DMS53 treated with DMSO at 0.1 percent for 48 hours (cell line): ENCODE data around the gene OR2A14.
"Not testable (repeated sequence)": the region's sequence is repeated elsewhere in the genome, so short reads cannot be mapped to it uniquely, and the experiment has no call there.

Experiments
- DNase-seq: peaks from one replicate; lab custom pipeline; 2025; ENCODE audit not compliant: unreplicated experiment; lab: John Stamatoyannopoulos, UW

Gene OR2A14, protein sequence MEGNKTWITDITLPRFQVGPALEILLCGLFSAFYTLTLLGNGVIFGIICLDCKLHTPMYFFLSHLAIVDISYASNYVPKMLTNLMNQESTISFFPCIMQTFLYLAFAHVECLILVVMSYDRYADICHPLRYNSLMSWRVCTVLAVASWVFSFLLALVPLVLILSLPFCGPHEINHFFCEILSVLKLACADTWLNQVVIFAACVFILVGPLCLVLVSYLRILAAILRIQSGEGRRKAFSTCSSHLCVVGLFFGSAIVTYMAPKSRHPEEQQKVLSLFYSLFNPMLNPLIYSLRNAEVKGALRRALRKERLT

DNA sequence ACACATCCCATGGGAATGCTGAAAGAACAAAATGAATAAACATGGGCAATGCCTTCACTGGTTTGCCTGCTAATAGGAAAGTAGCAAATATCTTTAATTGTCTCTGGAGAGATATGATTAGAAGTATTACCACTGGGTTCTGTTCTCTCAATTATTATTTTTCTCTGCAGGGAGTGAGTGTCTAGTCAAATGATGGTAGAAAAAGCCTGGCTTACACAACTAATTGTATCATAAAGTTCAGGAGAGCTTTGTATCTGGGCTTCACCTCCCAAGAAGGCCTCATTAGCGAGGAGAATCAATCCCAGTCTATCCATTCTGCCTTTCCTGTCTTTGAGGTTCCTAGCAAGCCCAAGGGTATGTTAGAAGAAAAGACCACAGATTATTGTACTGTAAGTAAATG is at the start of gene OR2A14:
Gene OR2A14 (plus strand): TSS at position 301 of the 400 bp plus-strand sequence. CDS start 5,937 bp downstream, outside the sequence.
- no peak for DNase-seq

DNA sequence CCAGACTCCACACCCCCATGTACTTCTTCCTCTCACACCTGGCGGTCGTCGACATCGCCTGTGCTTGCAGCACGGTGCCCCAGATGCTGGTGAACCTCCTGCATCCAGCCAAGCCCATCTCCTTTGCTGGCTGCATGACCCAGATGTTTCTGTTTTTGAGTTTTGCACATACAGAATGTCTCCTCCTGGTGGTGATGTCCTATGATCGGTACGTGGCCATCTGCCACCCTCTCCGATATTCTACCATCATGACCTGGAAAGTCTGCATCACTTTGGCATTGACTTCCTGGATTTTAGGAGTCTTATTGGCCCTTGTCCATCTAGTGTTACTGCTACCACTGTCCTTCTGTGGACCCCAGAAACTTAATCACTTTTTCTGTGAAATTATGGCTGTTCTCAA is 48.6 kb upstream of the OR2A14 start:
- DNase-seq: no peak

DNA sequence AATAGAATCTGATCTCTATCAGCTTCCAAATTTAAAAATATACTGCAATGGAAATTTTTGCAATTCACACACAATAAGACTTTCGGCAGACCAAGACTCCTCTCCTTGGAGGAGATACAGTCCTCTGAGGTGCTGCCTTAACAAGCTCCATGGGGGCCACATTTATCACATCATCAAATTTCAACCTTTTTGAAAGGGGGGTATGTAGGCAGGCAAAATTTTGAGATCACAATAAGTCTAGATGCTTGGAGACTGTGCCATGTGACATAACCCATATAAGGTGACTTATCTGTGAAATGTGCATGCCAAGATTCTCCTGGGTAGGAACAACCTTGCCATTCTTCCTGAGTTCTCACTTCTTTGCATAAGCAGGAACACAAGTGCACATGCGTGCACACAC is 37.0 kb upstream of the OR2A14 start, which contains the start of gene OR2A12:
Gene OR2A12 (plus strand): TSS at position 301 of the 400 bp plus-strand sequence. CDS start 8,830 bp downstream, outside the sequence.
- DNase-seq: no peak

DNA sequence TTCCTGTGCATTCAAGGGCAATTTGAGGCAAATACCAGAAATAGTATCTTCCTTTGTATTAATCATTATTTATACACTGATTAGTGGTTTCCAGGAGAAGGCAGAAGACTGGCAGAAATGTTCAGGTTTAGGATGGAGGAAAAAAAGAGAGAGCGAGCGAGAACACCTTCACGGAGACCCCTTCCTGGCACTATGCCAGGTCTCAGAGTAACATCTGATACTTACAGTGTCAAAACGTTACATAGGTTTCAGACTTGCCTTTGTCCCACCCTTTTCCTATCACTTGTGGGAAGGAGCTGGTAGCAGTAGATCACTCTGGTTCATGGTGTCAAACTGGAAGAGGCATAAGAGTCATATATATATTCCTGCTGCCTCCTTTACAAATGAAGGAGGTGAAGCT is 36.2 kb upstream of the OR2A14 start:
- DNase-seq: no peak

DNA sequence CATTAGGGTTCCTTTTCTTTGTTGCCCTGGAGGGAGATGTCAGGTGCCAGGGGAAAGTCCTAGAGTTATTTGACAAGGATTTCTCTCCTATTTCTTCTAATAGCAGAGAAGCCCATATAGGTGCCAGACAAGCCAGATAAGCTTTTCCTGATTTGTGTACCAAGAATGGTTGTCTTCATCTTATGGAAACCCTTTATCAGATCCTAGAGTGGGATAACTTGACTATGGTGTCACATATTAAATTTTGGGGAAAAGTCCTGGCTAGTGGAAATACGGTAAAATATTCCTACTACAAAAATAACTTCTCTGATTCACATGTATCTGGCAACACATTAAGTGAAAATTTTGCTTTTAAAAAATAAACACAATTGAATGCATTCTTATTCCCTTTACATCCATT is 35.7 kb upstream of the OR2A14 start:
- no peak for DNase-seq

DNA sequence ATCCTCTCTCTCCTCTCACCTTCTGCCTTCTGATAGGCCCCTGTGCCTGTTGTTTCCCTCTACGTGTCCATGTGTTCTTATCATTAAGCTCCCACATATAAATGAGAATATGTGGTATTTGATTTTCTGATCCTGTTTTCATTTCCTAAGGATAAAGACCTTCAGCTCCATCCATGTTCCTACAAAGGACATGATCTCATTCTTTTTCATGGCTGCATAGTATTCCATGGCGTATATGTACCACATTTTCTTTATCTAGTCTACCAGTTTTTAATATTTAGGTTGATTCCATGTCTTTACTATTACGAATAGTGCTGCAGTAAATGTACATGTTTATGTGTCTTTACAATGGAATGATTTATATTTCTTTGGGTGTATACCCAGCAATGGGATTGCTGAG is 32.3 kb upstream of the OR2A14 start:
- no peak for DNase-seq

DNA sequence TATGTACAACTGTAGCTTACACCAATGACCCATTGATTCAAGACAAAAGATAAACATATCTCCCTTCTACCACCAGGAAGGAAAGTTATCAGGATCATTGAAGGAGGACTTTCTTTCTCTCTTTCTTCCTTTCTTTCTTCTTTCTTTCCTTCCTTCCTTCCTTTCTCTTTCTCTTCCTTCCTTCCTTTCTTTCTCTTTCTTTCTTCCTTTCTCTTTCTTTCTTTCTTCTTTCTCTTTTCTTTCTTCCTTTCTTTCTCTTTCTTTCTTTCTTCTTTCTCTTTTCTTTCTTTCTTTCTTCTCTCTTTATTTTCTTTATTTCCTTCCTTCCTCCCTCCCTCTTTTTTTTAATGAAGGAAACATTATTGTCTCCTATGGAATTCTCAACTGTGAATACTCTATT is 24.2 kb upstream of the OR2A14 start:
- DNase-seq: no peak

DNA sequence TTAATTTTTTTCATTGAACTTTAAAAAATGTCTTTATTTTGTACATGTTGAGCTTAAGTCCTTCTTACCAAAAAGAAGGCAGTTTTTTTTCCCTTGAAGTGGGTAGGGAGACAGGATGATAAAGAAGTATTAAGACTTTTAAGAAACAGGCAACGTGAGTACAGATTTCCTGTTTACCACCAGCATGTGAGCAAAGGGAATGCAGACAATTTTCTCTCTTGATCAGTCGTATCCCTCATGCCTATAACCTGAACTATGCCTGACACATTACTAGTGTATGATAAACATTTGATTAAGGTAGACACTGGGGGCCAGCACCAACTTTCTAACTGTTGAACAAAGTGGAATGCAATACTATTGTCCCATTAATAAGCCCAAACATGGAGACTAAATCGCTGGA is 22.4 kb upstream of the OR2A14 start:
- DNase-seq: no peak

DNA sequence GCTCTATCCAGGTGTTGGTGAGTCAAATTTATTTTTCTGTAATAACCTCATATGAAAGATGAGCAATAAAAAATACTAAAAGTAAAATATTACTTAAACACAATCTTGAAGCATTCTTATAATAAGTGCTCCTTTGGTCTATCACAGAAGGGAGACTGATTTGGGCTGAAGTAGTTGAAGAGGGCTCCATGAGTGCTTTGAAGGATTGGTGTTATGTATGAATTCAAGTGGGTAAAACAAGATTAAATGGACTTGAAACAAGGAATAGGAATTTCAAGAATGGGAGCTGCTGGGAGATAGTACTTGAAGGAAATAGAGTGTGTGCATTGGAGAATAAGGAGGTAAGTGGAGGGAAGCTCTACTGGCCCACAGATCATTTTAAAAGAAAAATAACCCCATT is 20.9 kb upstream of the OR2A14 start:
- no peak for DNase-seq

DNA sequence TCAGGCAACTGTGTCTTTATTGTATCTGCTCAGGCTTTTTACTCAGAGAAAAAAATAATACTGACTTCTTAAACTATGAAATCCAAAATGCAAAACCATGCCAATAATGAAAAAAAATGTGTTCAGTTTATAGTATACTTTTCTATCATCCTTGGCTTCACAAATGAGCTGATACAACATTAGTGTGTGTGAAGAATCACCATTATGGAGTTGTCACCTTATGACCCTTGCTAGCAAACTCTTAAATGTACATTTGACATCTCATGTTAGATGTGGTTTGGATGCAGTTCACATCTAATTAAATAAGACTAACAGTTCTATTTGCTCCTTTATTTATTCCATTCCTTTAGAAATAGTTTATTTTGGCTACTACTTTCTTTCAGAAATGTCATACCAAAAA is 17.8 kb upstream of the OR2A14 start:
- no peak for DNase-seq

DNA sequence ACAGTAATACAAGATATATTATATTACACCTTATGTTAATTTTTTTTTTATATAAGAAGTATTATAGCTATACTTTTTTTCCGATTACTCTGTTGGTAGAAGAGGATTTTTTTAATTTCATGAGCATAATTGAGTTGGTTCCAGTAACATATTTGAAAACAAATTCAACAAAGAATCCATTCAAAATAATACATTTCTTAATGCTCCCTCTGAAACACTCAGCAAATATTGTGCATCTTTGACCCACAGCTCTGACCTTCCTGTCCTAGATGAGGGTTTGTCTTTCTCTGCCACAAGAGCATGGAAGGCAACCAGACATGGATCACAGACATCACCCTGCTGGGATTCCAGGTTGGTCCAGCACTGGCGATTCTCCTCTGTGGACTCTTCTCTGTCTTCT is 13.7 kb upstream of the OR2A14 start, which contains the start of gene OR2A2:
Gene OR2A2 (plus strand): TSS at position 301 of the 400 bp plus-strand sequence. CDS start 0 bp downstream, at position 301.
- DNase-seq: no peak

DNA sequence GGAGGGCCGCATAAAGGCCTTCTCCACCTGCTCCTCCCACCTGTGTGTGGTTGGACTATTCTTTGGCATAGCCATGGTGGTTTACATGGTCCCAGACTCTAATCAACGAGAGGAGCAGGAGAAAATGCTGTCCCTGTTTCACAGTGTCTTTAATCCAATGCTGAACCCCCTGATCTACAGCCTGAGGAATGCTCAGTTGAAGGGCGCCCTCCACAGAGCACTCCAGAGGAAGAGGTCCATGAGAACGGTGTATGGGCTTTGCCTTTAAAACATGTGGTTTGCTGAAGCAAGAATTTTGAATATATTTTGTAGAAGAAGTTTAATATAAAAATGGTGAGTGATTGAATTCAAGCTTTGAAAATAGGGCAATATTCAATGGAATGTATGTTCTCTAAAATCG is 12.7 kb upstream of the OR2A14 start:
- no peak for DNase-seq

DNA sequence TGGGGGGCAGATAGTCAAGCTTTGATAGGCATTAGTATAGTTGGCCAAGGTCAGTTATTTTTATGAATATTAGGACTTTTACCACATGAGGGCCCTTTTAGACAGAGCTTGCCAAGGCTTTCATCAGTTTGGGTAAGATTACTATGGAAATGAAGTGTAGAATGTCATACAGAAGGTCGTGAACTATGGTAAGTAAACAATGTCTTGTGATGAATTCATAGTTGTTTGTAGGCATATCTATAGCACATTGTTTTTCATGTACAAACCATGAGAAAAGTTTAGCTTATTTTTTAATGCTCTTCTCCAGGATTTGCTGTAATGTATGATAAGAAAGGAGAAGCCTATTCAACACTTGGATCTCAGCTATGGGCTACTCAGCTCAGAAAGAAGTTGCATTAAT is 9.3 kb upstream of the OR2A14 start:
- no peak for DNase-seq

DNA sequence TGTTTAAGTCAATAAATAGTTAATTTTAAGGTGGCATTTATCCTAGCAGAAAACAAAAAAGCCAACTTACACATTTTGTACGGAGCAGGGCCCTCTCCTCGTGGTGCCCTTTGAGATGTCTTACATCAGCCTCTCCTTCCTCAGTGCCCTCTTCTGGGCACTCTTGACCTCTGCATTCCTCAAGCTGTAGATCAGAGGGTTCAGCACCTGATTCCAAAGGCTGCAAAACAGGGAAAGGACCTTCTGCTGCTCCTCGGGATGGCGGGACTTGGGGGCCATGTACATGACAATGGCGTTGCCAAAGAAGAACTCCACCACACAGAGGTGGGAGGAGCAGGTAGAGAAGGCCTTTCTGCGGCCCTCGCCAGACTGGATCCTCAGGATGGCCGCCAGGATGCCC is 4.6 kb upstream of the OR2A14 start:
- DNase-seq: no peak

DNA sequence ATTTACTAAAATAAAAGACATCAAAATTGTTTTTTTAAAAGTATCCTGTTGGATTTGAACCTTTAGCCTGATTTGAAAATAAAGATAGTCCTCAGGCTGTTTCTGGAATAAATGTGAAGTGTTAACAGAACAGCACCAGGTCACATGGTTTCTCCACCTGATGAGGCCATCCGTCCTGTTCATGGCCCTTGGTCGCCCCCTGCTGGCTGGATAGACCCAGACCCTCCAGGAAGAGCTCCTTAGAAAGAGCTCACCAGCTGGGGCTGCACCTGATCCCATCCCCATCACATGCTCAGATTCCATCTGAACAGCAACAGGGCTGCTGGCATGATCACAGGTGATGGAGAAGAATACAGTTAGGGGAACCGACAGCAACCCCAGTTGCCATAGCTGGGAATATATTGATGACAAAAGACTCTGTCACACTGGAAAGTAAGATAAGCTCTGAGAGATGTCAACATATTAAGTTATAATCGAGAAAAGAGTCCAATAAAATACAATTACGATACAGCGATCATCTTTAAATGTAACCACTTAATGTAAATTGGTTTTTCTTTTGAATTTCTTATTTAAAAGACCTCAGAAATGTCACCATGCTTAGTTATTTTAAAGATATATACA is 4.8 kb downstream of the OR2A14 start:
- DNase-seq: peak; percentile 83

DNA sequence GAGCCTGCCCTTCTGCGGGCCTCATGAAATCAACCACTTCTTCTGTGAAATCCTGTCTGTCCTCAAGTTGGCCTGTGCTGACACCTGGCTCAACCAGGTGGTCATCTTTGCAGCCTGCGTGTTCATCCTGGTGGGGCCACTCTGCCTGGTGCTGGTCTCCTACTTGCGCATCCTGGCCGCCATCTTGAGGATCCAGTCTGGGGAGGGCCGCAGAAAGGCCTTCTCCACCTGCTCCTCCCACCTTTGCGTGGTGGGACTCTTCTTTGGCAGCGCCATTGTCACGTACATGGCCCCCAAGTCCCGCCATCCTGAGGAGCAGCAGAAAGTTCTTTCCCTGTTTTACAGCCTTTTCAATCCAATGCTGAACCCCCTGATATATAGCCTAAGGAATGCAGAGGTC is 6.6 kb downstream of the OR2A14 start:
- DNase-seq: not testable (repeated sequence)

DNA sequence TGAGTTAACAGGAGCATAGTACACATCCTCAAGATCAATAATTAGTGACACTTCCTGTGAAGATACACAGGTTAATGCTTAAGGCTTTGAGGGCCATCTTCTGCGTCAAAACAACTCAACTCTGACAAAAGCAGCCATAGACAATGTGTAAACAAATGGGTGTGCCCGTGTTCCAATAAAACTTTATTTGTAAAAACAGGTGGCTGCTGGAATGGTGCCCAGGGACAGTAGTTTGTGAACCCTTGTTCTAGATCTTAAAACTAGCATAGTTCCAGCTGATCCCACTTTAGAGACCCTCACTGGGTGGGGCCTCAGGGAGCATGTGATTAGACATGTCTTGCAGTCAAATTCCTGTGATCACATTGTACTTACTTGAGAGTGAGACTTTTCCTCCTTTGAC is 7.8 kb downstream of the OR2A14 start:
- DNase-seq: no peak

DNA sequence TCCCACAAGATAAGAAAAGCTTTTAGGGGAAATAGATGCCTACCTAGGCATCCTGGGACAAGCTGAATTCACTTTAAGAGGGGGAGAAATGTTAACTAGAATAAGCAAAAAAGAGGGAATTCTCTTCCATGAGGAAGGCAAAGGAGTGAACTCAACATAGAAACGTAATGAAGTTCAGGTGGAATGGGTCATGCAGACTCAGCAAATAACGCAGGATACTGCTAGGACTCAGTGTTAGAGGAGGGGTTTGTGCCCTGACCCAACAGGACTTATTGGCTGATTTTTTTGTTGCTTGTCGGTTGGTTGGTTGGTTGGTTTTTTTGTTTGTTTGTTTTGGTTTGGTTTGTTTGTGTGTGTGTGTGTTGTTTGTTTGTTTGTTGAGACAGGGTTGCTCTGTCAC is 9.3 kb downstream of the OR2A14 start:
- no peak for DNase-seq

DNA sequence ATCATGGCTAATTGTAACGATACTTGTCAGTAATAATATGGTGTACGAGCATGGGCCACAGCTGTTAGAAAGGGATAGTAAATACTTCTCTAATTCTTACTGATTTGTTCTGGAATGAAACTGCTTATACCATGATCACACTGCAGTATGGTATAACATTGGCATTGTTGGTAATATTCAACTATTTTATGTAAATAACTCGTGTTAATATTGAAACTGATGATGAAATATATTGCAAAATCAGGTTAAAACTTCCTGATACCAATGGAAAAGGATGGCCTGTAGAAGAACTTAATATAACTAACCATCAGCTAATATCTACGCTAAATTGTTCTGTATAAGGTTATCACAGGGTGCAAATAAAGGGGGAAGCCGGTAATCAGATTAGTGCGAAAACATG is 10.3 kb downstream of the OR2A14 start:
- DNase-seq: no peak

DNA sequence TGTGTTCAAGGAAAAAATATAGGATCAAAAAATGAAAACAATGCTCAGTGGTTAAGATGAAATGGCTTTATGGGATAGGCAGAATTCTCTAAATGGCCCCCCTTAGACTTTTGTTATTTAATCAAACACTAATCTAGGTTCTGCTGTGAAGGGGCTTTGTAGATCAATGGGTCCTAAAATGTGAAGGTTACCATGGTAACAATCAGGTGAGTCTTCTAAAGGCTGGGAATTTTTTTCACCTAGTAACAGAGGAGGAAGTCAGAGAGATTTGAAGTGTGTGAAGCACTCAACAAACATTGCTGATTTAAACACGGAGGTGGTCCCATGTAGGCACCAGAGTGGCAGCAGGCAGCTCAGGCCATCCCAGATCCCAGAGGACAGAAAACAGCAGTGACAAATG is 11.1 kb downstream of the OR2A14 start:
- no peak for DNase-seq

DNA sequence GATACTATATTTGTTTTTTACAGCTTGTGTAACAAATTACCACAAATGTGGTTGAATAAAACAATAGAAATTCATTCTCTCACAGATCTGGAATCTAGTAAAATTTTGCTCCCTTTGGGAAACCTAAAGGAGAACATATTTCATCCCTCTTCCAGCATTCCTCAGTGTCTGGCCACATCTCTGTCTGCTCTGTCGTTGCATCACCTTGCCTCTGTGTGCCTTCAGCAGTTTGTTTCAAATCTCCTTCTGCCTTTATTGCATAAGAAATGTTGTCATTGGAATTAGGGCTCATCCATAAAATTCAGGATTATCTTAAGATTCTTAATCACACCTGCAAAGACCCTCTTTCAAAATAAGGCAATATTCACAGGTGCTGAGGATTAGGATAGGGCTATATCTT is 14.5 kb downstream of the OR2A14 start:
- no peak for DNase-seq

DNA sequence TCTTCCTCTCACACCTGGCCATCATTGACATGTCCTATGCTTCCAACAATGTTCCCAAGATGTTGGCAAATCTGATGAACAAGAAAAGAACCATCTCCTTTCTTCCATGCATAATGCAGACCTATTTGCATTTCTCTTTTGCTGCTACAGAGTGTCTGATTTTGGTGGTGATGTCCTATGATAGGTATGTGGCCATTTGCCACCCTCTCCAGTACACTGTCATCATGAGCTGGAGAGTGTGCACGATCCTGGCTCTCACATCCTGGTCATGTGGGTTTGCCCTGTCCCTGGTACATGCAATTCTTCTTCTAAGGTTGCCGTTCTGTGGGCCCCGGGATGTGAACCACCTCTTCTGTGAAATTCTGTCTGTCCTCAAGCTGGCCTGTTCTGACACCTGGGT is 19.2 kb downstream of the OR2A14 start:
- no peak for DNase-seq

DNA sequence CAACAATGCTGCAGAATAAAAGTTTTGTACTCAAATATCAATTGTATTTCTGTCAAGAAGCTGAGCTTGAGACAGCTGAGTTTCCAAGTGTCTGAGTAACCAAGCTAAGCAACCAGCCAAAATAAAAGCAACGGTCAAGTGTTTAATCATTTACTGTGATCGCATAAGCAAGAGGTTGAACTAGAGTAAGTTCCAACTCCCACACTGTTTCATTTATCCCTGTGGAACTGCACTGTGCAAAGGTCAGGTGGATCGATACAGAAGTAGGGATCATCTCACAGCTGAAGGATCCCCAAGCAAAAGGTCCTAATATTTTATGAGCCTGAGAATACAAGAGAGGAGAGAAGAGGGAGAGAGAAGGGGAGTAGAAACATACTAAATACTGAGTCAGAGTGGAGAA is 21.4 kb downstream of the OR2A14 start:
- DNase-seq: no peak
